ENCODE measurements around the gene GPR160. TPM values are rescaled to one million over a fixed set of nuclear protein-coding genes. Genes with fewer than 3 reads are reported as not detected.
"Not testable (repeated sequence)": the region's sequence is repeated elsewhere in the genome, so short reads cannot be mapped to it uniquely, and the experiment has no call there.

The GPR160 gene
- total and polyA plus RNA-seq, 4 donors = 0.99 to 7.2 (median 1.7) TPM

- 82% methylated on average over 9 of the region's 9 CpGs for WGBS
- no peak for TF ChIP-seq ATF3 (IDR thresholded peaks at IDR 0.05)
- no peak for TF ChIP-seq EGR1 (IDR thresholded peaks at IDR 0.05; ENCODE audit: low read depth in 2 of 2)
- TF ChIP-seq RAD21 (IDR thresholded peaks at IDR 0.05) = no peak
- TF ChIP-seq FOXA2 (IDR thresholded peaks at IDR 0.05) = no peak
- TF ChIP-seq GABPA (IDR thresholded peaks at IDR 0.05 in 1 of 2, conservative IDR thresholded peaks at IDR 0.05 in 1 of 2) = no peak
- TF ChIP-seq HNF4A (conservative IDR thresholded peaks at IDR 0.05) = no peak
- TF ChIP-seq ZBTB33 (IDR thresholded peaks at IDR 0.05) = no peak
- TF ChIP-seq HNF4G (IDR thresholded peaks at IDR 0.05) = no peak
- no peak for TF ChIP-seq RXRA (IDR thresholded peaks at IDR 0.05)
- no peak for TF ChIP-seq MAX (IDR thresholded peaks at IDR 0.05)
- TF ChIP-seq FOXA1 (IDR thresholded peaks at IDR 0.05) = no peak
- no peak overlapping the region for H3K9ac ChIP-seq (ENCODE audit: low read depth in 1 of 2, low read length in 2 of 2)
- no peaks in the 10 kb centered on the region for H3K4me1 ChIP-seq (ENCODE audit: control insufficient read depth in 4 of 4, insufficient read depth in 4 of 4, low read length in 3 of 4)
- no peak overlapping the region for H3K27ac ChIP-seq (ENCODE audit: low read depth in 1 of 2, low read length in 2 of 2)
- H3K36me3 ChIP-seq (ENCODE audit: control insufficient read depth in 4 of 4, insufficient read depth in 3 of 4, low read depth in 1 of 4, low read length in 3 of 4) = peaks cover 1 to 42% (median 28%) of the 10 kb centered on the region in 4 donors
- H3K4me3 ChIP-seq (ENCODE audit: low read depth in 1 of 3, low read length in 3 of 3) = no peak overlapping the region
- no peaks in the 10 kb centered on the region for H3K27me3 ChIP-seq (ENCODE audit: control insufficient read depth in 4 of 4, insufficient read depth in 4 of 4, low read length in 3 of 4)
- DNase-seq (ENCODE audit: low spot score) = no peak
- H3K9me3 ChIP-seq (ENCODE audit: control insufficient read depth in 4 of 4, low read length in 3 of 4) = no peaks in the 10 kb centered on the region
These were observed 73.5 kb downstream of the GPR160 start for GRCh38 chr3:170111147-170111771.

- peaks cover 8 to 59% (median 42%) of the 10 kb centered on the region in 4 donors for H3K36me3 ChIP-seq (ENCODE audit: control insufficient read depth in 4 of 4, insufficient read depth in 3 of 4, low read depth in 1 of 4, low read length in 3 of 4)
- not testable (repeated sequence) for H3K27ac ChIP-seq (ENCODE audit: low read depth in 1 of 2, low read length in 2 of 2); H3K4me1 ChIP-seq (ENCODE audit: control insufficient read depth in 4 of 4, insufficient read depth in 4 of 4, low read length in 3 of 4); DNase-seq (ENCODE audit: low spot score); H3K9me3 ChIP-seq (ENCODE audit: control insufficient read depth in 4 of 4, low read length in 3 of 4); H3K9ac ChIP-seq (ENCODE audit: low read depth in 1 of 2, low read length in 2 of 2); H3K4me3 ChIP-seq (ENCODE audit: low read depth in 1 of 3, low read length in 3 of 3); H3K27me3 ChIP-seq (ENCODE audit: control insufficient read depth in 4 of 4, insufficient read depth in 4 of 4, low read length in 3 of 4)
- 91% methylated on average over 8 of the region's 8 CpGs for WGBS
These were observed 76.4 kb downstream of the GPR160 start for GRCh38 chr3:170114165-170114564.

GRCh38 chr3:170117134-170117533 is 79.3 kb downstream of the GPR160 start:
- no peaks in the 10 kb centered on the region for H3K27me3 ChIP-seq (ENCODE audit: control insufficient read depth in 4 of 4, insufficient read depth in 4 of 4, low read length in 3 of 4)
- H3K9me3 ChIP-seq (ENCODE audit: control insufficient read depth in 4 of 4, low read length in 3 of 4) = no peaks in the 10 kb centered on the region
- H3K4me1 ChIP-seq (ENCODE audit: control insufficient read depth in 4 of 4, insufficient read depth in 4 of 4, low read length in 3 of 4) = no peaks in the 10 kb centered on the region
- peaks cover 13 to 67% (median 57%) of the 10 kb centered on the region in 4 donors for H3K36me3 ChIP-seq (ENCODE audit: control insufficient read depth in 4 of 4, insufficient read depth in 3 of 4, low read depth in 1 of 4, low read length in 3 of 4)
- H3K27ac ChIP-seq (ENCODE audit: low read depth in 1 of 2, low read length in 2 of 2) = no peak overlapping the region
- H3K4me3 ChIP-seq (ENCODE audit: low read depth in 1 of 3, low read length in 3 of 3) = no peak overlapping the region
- DNase-seq (ENCODE audit: low spot score) = no peak
- H3K9ac ChIP-seq (ENCODE audit: low read depth in 1 of 2, low read length in 2 of 2) = no peak overlapping the region
- TF ChIP-seq ZBTB33 (IDR thresholded peaks at IDR 0.05) = no peak
- no peak for TF ChIP-seq GABPA (IDR thresholded peaks at IDR 0.05 in 1 of 2, conservative IDR thresholded peaks at IDR 0.05 in 1 of 2)
- TF ChIP-seq YY1 (IDR thresholded peaks at IDR 0.05) = no peak
- no peak for TF ChIP-seq MAX (IDR thresholded peaks at IDR 0.05)
- TF ChIP-seq HNF4G (IDR thresholded peaks at IDR 0.05) = no peak
- TF ChIP-seq JUND (IDR thresholded peaks at IDR 0.05) = no peak
- no peak for TF ChIP-seq RAD21 (IDR thresholded peaks at IDR 0.05)
- TF ChIP-seq CTCF (IDR thresholded peaks at IDR 0.05; ENCODE audit: low read depth, low read length, missing input control) = no peak
- TF ChIP-seq SP1 (IDR thresholded peaks at IDR 0.05) = no peak
- no peak for TF ChIP-seq FOXA1 (IDR thresholded peaks at IDR 0.05)
- no peak for TF ChIP-seq REST (IDR thresholded peaks at IDR 0.05)
- TF ChIP-seq TAF1 (conservative IDR thresholded peaks at IDR 0.05) = no peak

All from liver (tissue), 9 donors.